ENCODE results near the gene SLC35E1. TPM values are rescaled to one million over a fixed set of nuclear protein-coding genes. Genes with fewer than 3 reads are reported as not detected.

SLC35E1 gene
- total and polyA plus RNA-seq, 2 experiments from 2014 or later = 35.7 to 43.2 TPM

- Histone ChIP-seq H3K9me3 (ENCODE audit: low read depth) (no peaks in the 10 kb centered on the region), H4K20me1 (ENCODE audit: insufficient read depth) (peaks cover 16% of the 10 kb centered on the region; the same call in 1 of the 2 replicates), H3K4me3 (no peak overlapping the region), H3K27me3 (replicated peaks; ENCODE audit: insufficient read depth) (no peaks in the 10 kb centered on the region), H3K9me2 (ENCODE audit: insufficient read depth) (no peaks in the 10 kb centered on the region), H3K4me2 (ENCODE audit: unreplicated experiment) (no peak overlapping the region), H3F3A (ENCODE audit: insufficient read depth) (peaks cover 14% of the 10 kb centered on the region), H3K79me2 (ENCODE audit: insufficient read depth) (peaks cover 100% of the 10 kb centered on the region), H2AFZ (no peak overlapping the region), H3K36me3 (ENCODE audit: low read depth) (no peaks in the 10 kb centered on the region), H3K4me1 (ENCODE audit: insufficient read depth) (peaks cover 26% of the 10 kb centered on the region), H3K9ac (peak overlapping the region; percentile 17; the same call in 1 of the 2 replicates), H3K27ac (peak overlapping the region; percentile 38)
- TF ChIP-seq EZH2 (IDR thresholded peaks at IDR 0.05; ENCODE audit: insufficient read depth, poor library complexity, severe bottlenecking) = no peak
- TF ChIP-seq EZH2phosphoT487 (IDR thresholded peaks at IDR 0.05; ENCODE audit: insufficient read depth, low read depth) = no peak
- in situ Hi-C loops (cut with MboI) = no loop called here
- DNase-seq = peak; percentile 33
- 81% methylated on average over 12 of the region's 12 CpGs for WGBS, 2 experiments (ENCODE audit: low coverage in 1 of 2, low lambda C conversion rate in 2 of 2, missing lambda C conversion rate in 2 of 2)
Observed at GRCh38 chr19:16581145-16581970, 9.1 kb upstream of the SLC35E1 start.

GRCh38 chr19:16579381-16579780 lies 7.2 kb upstream of the SLC35E1 start:
- Histone ChIP-seq H4K20me1 (ENCODE audit: insufficient read depth) (peaks cover 16% of the 10 kb centered on the region; the same call in 1 of the 2 replicates), H3K36me3 (ENCODE audit: low read depth) (no peaks in the 10 kb centered on the region)
- DNase-seq = no peak

GRCh38 chr19:16577531-16577985 lies 5.3 kb upstream of the SLC35E1 start:
- Histone ChIP-seq H3K9ac (no peak overlapping the region), H3K9me3 (ENCODE audit: low read depth) (no peaks in the 10 kb centered on the region), H3K9me2 (ENCODE audit: insufficient read depth) (no peaks in the 10 kb centered on the region), H3F3A (ENCODE audit: insufficient read depth) (0 out of 2 replicates have a peak, but pooled peaks cover 6% of the 10 kb centered on the region), H3K27me3 (replicated peaks; ENCODE audit: insufficient read depth) (no peaks in the 10 kb centered on the region), H3K36me3 (ENCODE audit: low read depth) (no peaks in the 10 kb centered on the region), H3K4me3 (no peak overlapping the region), H3K4me1 (ENCODE audit: insufficient read depth) (peaks cover 21% of the 10 kb centered on the region), H3K4me2 (ENCODE audit: unreplicated experiment) (no peak overlapping the region), H2AFZ (no peak overlapping the region), H3K79me2 (ENCODE audit: insufficient read depth) (peaks cover 100% of the 10 kb centered on the region), H4K20me1 (ENCODE audit: insufficient read depth) (peaks cover 8% of the 10 kb centered on the region; the same call in 1 of the 2 replicates), H3K27ac (no peak overlapping the region)
- DNase-seq = no peak
- WGBS, 2 experiments (ENCODE audit: low coverage in 1 of 2, low lambda C conversion rate in 2 of 2, missing lambda C conversion rate in 2 of 2) = 80 to 83% methylated on average over 13 to 17 of the region's 17 CpGs
- in situ Hi-C loops (cut with MboI) = no loop called here
- TF ChIP-seq EZH2phosphoT487 (IDR thresholded peaks at IDR 0.05; ENCODE audit: insufficient read depth, low read depth) (no peak), EZH2 (IDR thresholded peaks at IDR 0.05; ENCODE audit: insufficient read depth, poor library complexity, severe bottlenecking) (no peak)

More at GRCh38 chr19:16579381-16579780, 7.2 kb upstream of the SLC35E1 start:
- no peak for TF ChIP-seq EZH2phosphoT487 (IDR thresholded peaks at IDR 0.05; ENCODE audit: insufficient read depth, low read depth)
- no peak for TF ChIP-seq EZH2 (IDR thresholded peaks at IDR 0.05; ENCODE audit: insufficient read depth, poor library complexity, severe bottlenecking)
- no peaks in the 10 kb centered on the region for H3K27me3 ChIP-seq (replicated peaks; ENCODE audit: insufficient read depth)
- H3K79me2 ChIP-seq (ENCODE audit: insufficient read depth) = peaks cover 100% of the 10 kb centered on the region
- no peak overlapping the region for H2AFZ ChIP-seq
- no peak overlapping the region for H3K4me2 ChIP-seq (ENCODE audit: unreplicated experiment)
- in situ Hi-C loops (cut with MboI) = no loop called here
- no peak overlapping the region for H3K4me3 ChIP-seq
- H3K9ac ChIP-seq = no peak overlapping the region
- no peak overlapping the region for H3K27ac ChIP-seq
- no peaks in the 10 kb centered on the region for H3K9me3 ChIP-seq (ENCODE audit: low read depth)
- H3F3A ChIP-seq (ENCODE audit: insufficient read depth) = peaks cover 14% of the 10 kb centered on the region
- H3K4me1 ChIP-seq (ENCODE audit: insufficient read depth) = peaks cover 22% of the 10 kb centered on the region
- WGBS, 2 experiments (ENCODE audit: low coverage in 1 of 2, low lambda C conversion rate in 2 of 2, missing lambda C conversion rate in 2 of 2) = 85% methylated on average over 4 of the region's 4 CpGs
- H3K9me2 ChIP-seq (ENCODE audit: insufficient read depth) = no peaks in the 10 kb centered on the region

GRCh38 chr19:16576690-16577530 lies 4.7 kb upstream of the SLC35E1 start:
- Histone ChIP-seq H3K79me2 (ENCODE audit: insufficient read depth) (peaks cover 96% of the 10 kb centered on the region), H3K9me2 (ENCODE audit: insufficient read depth) (no peaks in the 10 kb centered on the region), H3K4me3 (no peak overlapping the region), H3K36me3 (ENCODE audit: low read depth) (no peaks in the 10 kb centered on the region), H3K27ac (no peak overlapping the region), H3K4me2 (ENCODE audit: unreplicated experiment) (no peak overlapping the region), H3F3A (ENCODE audit: insufficient read depth) (0 out of 2 replicates have a peak, but pooled peaks cover 6% of the 10 kb centered on the region), H3K27me3 (replicated peaks; ENCODE audit: insufficient read depth) (no peaks in the 10 kb centered on the region), H3K9me3 (ENCODE audit: low read depth) (no peaks in the 10 kb centered on the region), H3K9ac (no peak overlapping the region), H3K4me1 (ENCODE audit: insufficient read depth) (peaks cover 21% of the 10 kb centered on the region), H4K20me1 (ENCODE audit: insufficient read depth) (peaks cover 8% of the 10 kb centered on the region; the same call in 1 of the 2 replicates), H2AFZ (no peak overlapping the region)
- TF ChIP-seq EZH2phosphoT487 (IDR thresholded peaks at IDR 0.05; ENCODE audit: insufficient read depth, low read depth) (no peak), EZH2 (IDR thresholded peaks at IDR 0.05; ENCODE audit: insufficient read depth, poor library complexity, severe bottlenecking) (no peak)
- in situ Hi-C loops (cut with MboI) = no loop called here
- DNase-seq = no peak
- 87 to 90% methylated on average over 22 to 46 of the region's 52 CpGs for WGBS, 2 experiments (ENCODE audit: low coverage in 1 of 2, low lambda C conversion rate in 2 of 2, missing lambda C conversion rate in 2 of 2)
